Mesenchymal stem cell (in vitro differentiated cells and primary cell): ENCODE measurements around the gene AIG1.

ENCODE experiments used
- DNase-seq: peaks from one replicate; pipeline ENCODE4 v3.0.0-alpha.2; 2013
- H2AFZ ChIP-seq: one replicate; pipeline ENCODE4 v1.6.1; 2013; ENCODE audit warnings: low read depth, mild to moderate bottlenecking, control low read depth, inconsistent platforms, low read length, moderate library complexity
- H2AK5ac ChIP-seq: 2 replicates; pipeline ENCODE4 v1.6.1; 2013; ENCODE audit warnings: low read length, moderate library complexity, mild to moderate bottlenecking, inconsistent platforms; ENCODE audit not compliant: severe bottlenecking
- H2BK120ac ChIP-seq: one replicate; pipeline ENCODE4 v1.6.1; 2013; ENCODE audit warnings: low read depth, mild to moderate bottlenecking, inconsistent platforms, low read length, moderate library complexity
- H2BK12ac ChIP-seq, 2 experiments: one replicate each; pipeline ENCODE4 v1.6.1; 2013; ENCODE audit warnings: inconsistent platforms in 2 of 2, low read length in 2 of 2, mild to moderate bottlenecking in 2 of 2, moderate library complexity in 2 of 2, control low read depth in 1 of 2
- H2BK15ac ChIP-seq: one replicate; pipeline ENCODE4 v1.6.1; 2013; ENCODE audit warnings: mild to moderate bottlenecking, low read depth, inconsistent platforms; ENCODE audit not compliant: poor library complexity, severe bottlenecking
- H2BK5ac ChIP-seq: 2 replicates; pipeline ENCODE4 v1.6.1; 2013; ENCODE audit warnings: low read depth, mild to moderate bottlenecking, low read length, control low read depth, inconsistent platforms; ENCODE audit not compliant: poor library complexity, severe bottlenecking
- H3K14ac ChIP-seq, 2 experiments: one replicate each; pipeline ENCODE4 v1.6.1; 2013; ENCODE audit warnings: inconsistent platforms in 2 of 2, low read length in 2 of 2, control low read depth in 1 of 2, mild to moderate bottlenecking in 1 of 2, moderate library complexity in 1 of 2
- H3K18ac ChIP-seq, 2 experiments: one replicate each; pipeline ENCODE4 v1.6.1; 2013; ENCODE audit warnings: inconsistent platforms in 2 of 2, low read length in 2 of 2, control low read depth in 1 of 2, low read depth in 1 of 2, mild to moderate bottlenecking in 1 of 2
- H3K23ac ChIP-seq, 2 experiments: one replicate each; pipeline ENCODE4 v1.6.1; 2013; ENCODE audit warnings: inconsistent platforms in 2 of 2, low read length in 2 of 2, mild to moderate bottlenecking in 2 of 2, moderate library complexity in 2 of 2, control low read depth in 1 of 2
- H3K27ac ChIP-seq: 2 replicates; pipeline ENCODE4 v1.5.1; 2013; ENCODE audit warnings: mild to moderate bottlenecking, moderate library complexity, low read length, control low read depth, inconsistent platforms; ENCODE audit not compliant: poor library complexity, severe bottlenecking
- H3K27me3 ChIP-seq, 2 experiments: 2 replicates each; pipeline versions ENCODE4 v1.6.1 to v1.7.0; 2013; ENCODE audit warnings: low read length in 2 of 2, mild to moderate bottlenecking in 2 of 2, moderate library complexity in 2 of 2, control low read depth in 1 of 2, inconsistent platforms in 1 of 2; ENCODE audit not compliant: control insufficient read depth in 1 of 2, insufficient read depth in 1 of 2
- H3K36me3 ChIP-seq, 2 experiments: 2 replicates each; pipeline versions ENCODE4 v1.6.1 to v1.7.0; 2013; ENCODE audit warnings: low read length in 2 of 2, control low read depth in 1 of 2, inconsistent platforms in 1 of 2, low read depth in 1 of 2, mild to moderate bottlenecking in 1 of 2; ENCODE audit not compliant: insufficient read depth in 2 of 2, control insufficient read depth in 1 of 2
- H3K4ac ChIP-seq, 2 experiments: one replicate each; pipeline ENCODE4 v1.6.1; 2013; ENCODE audit warnings: inconsistent platforms in 2 of 2, low read length in 2 of 2, mild to moderate bottlenecking in 2 of 2, moderate library complexity in 2 of 2, control low read depth in 1 of 2, low read depth in 1 of 2
- H3K4me1 ChIP-seq: 2 replicates; pipeline ENCODE4 v1.6.1; 2013; ENCODE audit warnings: low read depth, low read length, control low read depth; ENCODE audit not compliant: control insufficient read depth, insufficient read depth
- H3K4me2 ChIP-seq: 2 replicates; pipeline ENCODE4 v1.6.1; 2013; ENCODE audit warnings: low read length, mild to moderate bottlenecking, inconsistent platforms; ENCODE audit not compliant: poor library complexity, severe bottlenecking
- H3K4me3 ChIP-seq, 2 experiments: 2 replicates each; pipeline versions ENCODE4 v1.5.1 to v1.7.0; 2013; ENCODE audit warnings: low read length in 2 of 2, mild to moderate bottlenecking in 2 of 2, control low read depth in 1 of 2, low read depth in 1 of 2; ENCODE audit not compliant: insufficient read depth in 1 of 2
- H3K79me1 ChIP-seq: replicated peaks from 2 replicates; pipeline ENCODE4 v1.6.1; 2013; ENCODE audit warnings: mild to moderate bottlenecking, control low read depth, low read length, inconsistent platforms; ENCODE audit not compliant: poor library complexity, severe bottlenecking
- H3K9ac ChIP-seq: 2 replicates; pipeline ENCODE4 v1.7.0; 2013; ENCODE audit warnings: mild to moderate bottlenecking, low read length, moderate library complexity
- H3K9me3 ChIP-seq: 2 replicates; pipeline ENCODE4 v1.7.0; 2013; ENCODE audit warnings: mild to moderate bottlenecking, low read length; ENCODE audit not compliant: control insufficient read depth
- H4K8ac ChIP-seq: one replicate; pipeline ENCODE4 v1.6.1; 2013; ENCODE audit warnings: inconsistent platforms, mild to moderate bottlenecking, low read length, moderate library complexity
- H4K91ac ChIP-seq: one replicate; pipeline ENCODE4 v1.6.1; 2013; ENCODE audit warnings: mild to moderate bottlenecking, low read length, inconsistent platforms
- WGBS: methylation state at CpG from one replicate; pipeline ENCODE4 v1.1.7; 2013; ENCODE audit warnings: mixed read lengths; 5-methylcytosine and 5-hydroxymethylcytosine counted together

AIG1 gene

GRCh38 chr6:143097224-143097795 lies 36.6 kb downstream of the AIG1 start:
- Histone ChIP-seq H3K79me1 (peaks cover 2% of the 10 kb centered on the region), H2BK12ac (no peak overlapping the region), H4K91ac (no peak overlapping the region), H3K4ac (no peak overlapping the region), H2BK15ac (no peak overlapping the region), H3K27ac (no peak overlapping the region), H2BK5ac (no peak overlapping the region), H3K36me3 (no peaks in the 10 kb centered on the region), H3K4me2 (no peak overlapping the region), H2BK120ac (no peak overlapping the region), H3K9ac (no peak overlapping the region), H2AK5ac (no peak overlapping the region), H3K14ac (no peak overlapping the region), H3K23ac (no peak overlapping the region), H3K4me3 (no peak overlapping the region), H3K4me1 (no peaks in the 10 kb centered on the region), H4K8ac (no peak overlapping the region), H3K18ac (no peak overlapping the region), H3K9me3 (no peaks in the 10 kb centered on the region), H2AFZ (no peak overlapping the region), H3K27me3 (no peaks in the 10 kb centered on the region)
- 97% methylated on average over 6 of the region's 6 CpGs for WGBS
- no peak for DNase-seq

DNA sequence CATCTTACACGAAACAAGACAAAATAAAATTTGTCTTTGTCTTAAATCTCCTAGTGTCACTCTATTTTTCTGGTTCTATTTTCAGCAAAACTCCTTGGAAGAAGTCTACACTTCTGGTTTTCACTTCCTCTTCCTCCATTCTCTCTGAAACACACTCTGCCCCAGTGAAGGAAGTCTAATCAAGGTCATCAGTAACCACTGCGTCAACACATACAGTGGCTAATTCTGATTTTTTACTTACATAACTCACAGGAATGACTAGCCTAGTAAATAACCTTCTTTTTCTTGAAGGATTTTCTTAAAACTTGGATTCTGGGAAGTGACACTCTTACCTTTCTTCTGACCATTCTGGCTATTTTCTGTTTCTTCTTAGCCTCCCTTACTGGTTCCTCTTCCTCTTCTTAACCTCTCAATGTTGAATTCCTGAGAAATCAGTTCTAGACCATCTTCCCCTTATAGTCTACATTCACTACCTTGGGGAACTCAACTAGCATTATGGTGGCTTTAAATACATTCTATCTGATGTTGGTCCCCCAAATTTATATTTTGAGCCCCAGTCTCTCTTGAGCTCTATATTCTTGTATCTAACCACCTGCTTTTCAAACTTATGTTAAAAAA lies 37.5 kb downstream of the AIG1 start:
- Histone ChIP-seq H2BK12ac (no peak overlapping the region), H3K27ac (no peak overlapping the region), H2BK15ac (no peak overlapping the region), H3K14ac (no peak overlapping the region), H4K8ac (no peak overlapping the region), H2AFZ (no peak overlapping the region), H3K18ac (no peak overlapping the region), H3K79me1 (peaks cover 2% of the 10 kb centered on the region), H3K27me3 (no peaks in the 10 kb centered on the region), H3K4me1 (no peaks in the 10 kb centered on the region), H3K4me3 (no peak overlapping the region), H4K91ac (no peak overlapping the region), H2AK5ac (no peak overlapping the region), H3K4me2 (no peak overlapping the region), H2BK120ac (no peak overlapping the region), H2BK5ac (no peak overlapping the region), H3K36me3 (no peaks in the 10 kb centered on the region), H3K4ac (no peak overlapping the region), H3K9ac (no peak overlapping the region), H3K23ac (no peak overlapping the region), H3K9me3 (no peaks in the 10 kb centered on the region)
- DNase-seq, result no peak
- WGBS, result 94% methylated on average over 2 of the region's 2 CpGs

DNA sequence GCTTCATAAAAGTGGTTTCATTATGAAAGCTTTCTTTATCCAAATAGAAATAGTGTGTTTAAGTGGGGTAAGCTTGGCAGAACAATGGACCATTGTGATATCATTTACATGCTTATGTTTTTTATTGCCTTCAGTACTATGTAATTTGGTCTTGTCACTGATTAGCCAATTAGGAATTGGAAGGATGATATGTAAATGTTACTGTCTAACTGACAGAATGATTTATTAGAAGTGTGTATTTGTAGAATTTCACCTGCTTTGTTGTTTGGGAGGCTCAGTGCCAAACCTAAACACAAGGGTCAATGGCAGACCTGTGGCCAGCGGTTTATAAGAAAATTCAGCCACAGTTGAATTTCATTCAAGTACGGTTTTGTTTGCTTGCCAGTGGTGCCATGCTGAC lies 39.0 kb downstream of the AIG1 start:
- no peak overlapping the region for H2BK5ac ChIP-seq

GRCh38 chr6:143100429-143100828 lies 39.7 kb downstream of the AIG1 start:
- Histone ChIP-seq H4K8ac (no peak overlapping the region), H3K27me3 (no peaks in the 10 kb centered on the region), H3K4ac (no peak overlapping the region), H3K27ac (no peak overlapping the region), H3K9ac (no peak overlapping the region), H3K36me3 (no peaks in the 10 kb centered on the region), H2BK5ac (no peak overlapping the region), H3K79me1 (peaks cover 2% of the 10 kb centered on the region), H3K18ac (no peak overlapping the region), H2AFZ (no peak overlapping the region), H3K23ac (no peak overlapping the region), H2BK120ac (no peak overlapping the region), H3K4me3 (no peak overlapping the region), H3K4me1 (no peaks in the 10 kb centered on the region), H3K14ac (no peak overlapping the region), H2BK15ac (no peak overlapping the region), H2BK12ac (no peak overlapping the region), H2AK5ac (no peak overlapping the region), H3K9me3 (no peaks in the 10 kb centered on the region), H3K4me2 (no peak overlapping the region), H4K91ac (no peak overlapping the region)
- no peak for DNase-seq
- WGBS, result 100% methylated on average over 1 of the region's 2 CpGs

More for the DNA sequence above, 39.0 kb downstream of the AIG1 start:
- DNase-seq, result no peak
- Histone ChIP-seq H2AFZ (no peak overlapping the region), H3K27me3 (no peaks in the 10 kb centered on the region), H3K79me1 (peaks cover 2% of the 10 kb centered on the region), H3K18ac (no peak overlapping the region), H3K36me3 (no peaks in the 10 kb centered on the region), H3K27ac (no peak overlapping the region), H3K9ac (no peak overlapping the region), H3K4ac (no peak overlapping the region), H3K14ac (no peak overlapping the region), H3K4me1 (no peaks in the 10 kb centered on the region), H4K91ac (no peak overlapping the region), H2AK5ac (no peak overlapping the region), H3K4me2 (no peak overlapping the region), H4K8ac (no peak overlapping the region), H3K23ac (no peak overlapping the region), H2BK15ac (no peak overlapping the region), H2BK120ac (no peak overlapping the region), H3K4me3 (no peak overlapping the region), H3K9me3 (no peaks in the 10 kb centered on the region), H2BK12ac (no peak overlapping the region)
- WGBS, result no CpG with 5 or more reads among the region's 2 CpGs
